ENCODE measurements around the gene GRK2. TPM values are rescaled to one million over a fixed set of nuclear protein-coding genes. Genes with fewer than 3 reads are reported as not detected.

GRK2 gene
- total RNA-seq, 4 donors from 2014 or later = 40.2 to 79.8 (median 68.4) TPM

GRCh38 chr11:67239783-67240575 is 26.3 kb upstream of the GRK2 start:
- TF ChIP-seq, protein P1, sequence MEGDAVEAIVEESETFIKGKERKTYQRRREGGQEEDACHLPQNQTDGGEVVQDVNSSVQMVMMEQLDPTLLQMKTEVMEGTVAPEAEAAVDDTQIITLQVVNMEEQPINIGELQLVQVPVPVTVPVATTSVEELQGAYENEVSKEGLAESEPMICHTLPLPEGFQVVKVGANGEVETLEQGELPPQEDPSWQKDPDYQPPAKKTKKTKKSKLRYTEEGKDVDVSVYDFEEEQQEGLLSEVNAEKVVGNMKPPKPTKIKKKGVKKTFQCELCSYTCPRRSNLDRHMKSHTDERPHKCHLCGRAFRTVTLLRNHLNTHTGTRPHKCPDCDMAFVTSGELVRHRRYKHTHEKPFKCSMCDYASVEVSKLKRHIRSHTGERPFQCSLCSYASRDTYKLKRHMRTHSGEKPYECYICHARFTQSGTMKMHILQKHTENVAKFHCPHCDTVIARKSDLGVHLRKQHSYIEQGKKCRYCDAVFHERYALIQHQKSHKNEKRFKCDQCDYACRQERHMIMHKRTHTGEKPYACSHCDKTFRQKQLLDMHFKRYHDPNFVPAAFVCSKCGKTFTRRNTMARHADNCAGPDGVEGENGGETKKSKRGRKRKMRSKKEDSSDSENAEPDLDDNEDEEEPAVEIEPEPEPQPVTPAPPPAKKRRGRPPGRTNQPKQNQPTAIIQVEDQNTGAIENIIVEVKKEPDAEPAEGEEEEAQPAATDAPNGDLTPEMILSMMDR (IDR thresholded peaks at IDR 0.05 in 4 of 5, conservative IDR thresholded peaks at IDR 0.05 in 1 of 5) = peak in 2 of 5 experiments; percentile 28 to 34
- peak; percentile 90 to 92 for TF ChIP-seq POLR2A (IDR thresholded peaks at IDR 0.05)
- peak overlapping the region; percentile 63 to 74 (median 68) for H3K4me3 ChIP-seq
- H3K9me3 ChIP-seq = no peaks in the 10 kb centered on the region
- H3K36me3 ChIP-seq = peaks cover 0 to 22% of the 10 kb centered on the region in 2 donors
- no peaks in the 10 kb centered on the region for H3K27me3 ChIP-seq
- peak; percentile 91 to 92 for ATAC-seq
- H3K27ac ChIP-seq = peak overlapping the region; percentile 89 to 94 (median 90)
- intact Hi-C loops (cut with DNase I; ENCODE audit: low total_unique reads) (loop anchor here (1.0 to 2.0 kb wide), 2 partner anchors 77 to 121 kb away; partner anchors contain the start of gene KDM2A), in situ Hi-C loops (cut with MboI; ENCODE audit: low sequenced_read_pairs in 4 of 4) (no loop called here)
- peaks cover 43 to 46% of the 10 kb centered on the region in 2 donors for H3K4me1 ChIP-seq
- DNase-seq = peak; percentile 98

- Histone ChIP-seq H3K4me3 (peak overlapping the region; percentile 63 to 74 (median 68)), H3K27me3 (no peaks in the 10 kb centered on the region), H3K4me1 (peaks cover 43 to 46% of the 10 kb centered on the region in 2 donors), H3K9me3 (no peaks in the 10 kb centered on the region), H3K36me3 (peaks cover 0 to 30% of the 10 kb centered on the region in 2 donors), H3K27ac (peak overlapping the region; percentile 89 to 94 (median 90))
- DNase-seq (peak; percentile 25 to 54), ATAC-seq (peak; percentile 26 to 41)
- intact Hi-C loops (cut with DNase I; ENCODE audit: low total_unique reads) (loop anchor here (1.0 to 2.0 kb wide), 2 partner anchors 76 to 121 kb away; partner anchors contain the start of gene KDM2A), in situ Hi-C loops (cut with MboI; ENCODE audit: low sequenced_read_pairs in 4 of 4) (no loop called here)
- peak in 1 of 2 donors; percentile 15 for TF ChIP-seq POLR2A (IDR thresholded peaks at IDR 0.05)
- TF ChIP-seq, protein P1 (IDR thresholded peaks at IDR 0.05 in 4 of 5, conservative IDR thresholded peaks at IDR 0.05 in 1 of 5) = no peak
These were observed 25.5 kb upstream of the GRK2 start for GRCh38 chr11:67240576-67241389.

DNA sequence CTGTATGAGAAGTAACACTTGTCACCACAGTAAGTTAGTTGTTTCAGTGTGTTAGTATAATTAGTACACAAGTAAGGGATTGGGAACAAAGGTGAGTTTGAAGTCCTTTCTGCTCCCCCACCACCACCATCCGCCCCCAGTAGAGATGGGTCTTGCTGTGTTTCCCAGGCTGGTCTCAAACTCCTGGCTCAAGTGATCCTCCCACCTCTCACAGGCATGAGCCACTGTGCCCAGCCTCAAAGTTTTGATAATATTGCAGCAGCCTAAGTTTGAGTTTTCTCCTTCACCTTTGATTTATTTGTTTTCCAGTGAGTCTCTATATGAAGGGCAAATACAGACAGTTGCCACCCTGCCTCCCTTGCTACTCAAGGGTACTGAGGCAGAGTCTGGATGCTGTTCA is 23.7 kb upstream of the GRK2 start:
- intact Hi-C loops (cut with DNase I; ENCODE audit: low total_unique reads) = no loop called here
- in situ Hi-C loops (cut with MboI; ENCODE audit: low sequenced_read_pairs in 4 of 4) = no loop called here

GRCh38 chr11:67243051-67243450 is 23.2 kb upstream of the GRK2 start:
- peak overlapping the region in 2 of 4 donors; percentile 14 to 89 for H3K27ac ChIP-seq

More for the DNA sequence above, 23.7 kb upstream of the GRK2 start:
- DNase-seq = no peak
- Histone ChIP-seq H3K27ac (peak overlapping the region in 2 of 4 donors; percentile 14 to 89), H3K4me3 (no peak overlapping the region), H3K27me3 (no peaks in the 10 kb centered on the region), H3K4me1 (peaks cover 43 to 49% of the 10 kb centered on the region in 2 donors), H3K9me3 (no peaks in the 10 kb centered on the region), H3K36me3 (peaks cover 0 to 45% of the 10 kb centered on the region in 2 donors)
- no peak for ATAC-seq
- no peak for TF ChIP-seq POLR2A (IDR thresholded peaks at IDR 0.05)
- TF ChIP-seq, protein P1 (IDR thresholded peaks at IDR 0.05 in 4 of 5, conservative IDR thresholded peaks at IDR 0.05 in 1 of 5) = no peak

More at GRCh38 chr11:67243051-67243450, 23.2 kb upstream of the GRK2 start:
- Histone ChIP-seq H3K36me3 (peaks cover 0 to 50% of the 10 kb centered on the region in 2 donors), H3K4me3 (no peak overlapping the region), H3K27me3 (no peaks in the 10 kb centered on the region), H3K9me3 (no peaks in the 10 kb centered on the region), H3K4me1 (peaks cover 38 to 52% of the 10 kb centered on the region in 2 donors)
- ATAC-seq (no peak), DNase-seq (no peak)
- intact Hi-C loops (cut with DNase I; ENCODE audit: low total_unique reads) (no loop called here), in situ Hi-C loops (cut with MboI; ENCODE audit: low sequenced_read_pairs in 4 of 4) (no loop called here)
- TF ChIP-seq, protein P1 (IDR thresholded peaks at IDR 0.05 in 4 of 5, conservative IDR thresholded peaks at IDR 0.05 in 1 of 5) = no peak
- TF ChIP-seq POLR2A (IDR thresholded peaks at IDR 0.05) = no peak

Measured in gastrocnemius medialis (tissue), 4 donors.